GM18868 (cell line): ENCODE results near the gene SMAD7.

Experiments used
- ATAC-seq: cut with Tn5 transposase; IDR thresholded peaks from one replicate; pipeline ENCODE4 v1.9.1; 2021; ENCODE audit warnings: mild to moderate bottlenecking, moderate library complexity; ENCODE audit not compliant: unreplicated experiment

SMAD7 gene

DNA sequence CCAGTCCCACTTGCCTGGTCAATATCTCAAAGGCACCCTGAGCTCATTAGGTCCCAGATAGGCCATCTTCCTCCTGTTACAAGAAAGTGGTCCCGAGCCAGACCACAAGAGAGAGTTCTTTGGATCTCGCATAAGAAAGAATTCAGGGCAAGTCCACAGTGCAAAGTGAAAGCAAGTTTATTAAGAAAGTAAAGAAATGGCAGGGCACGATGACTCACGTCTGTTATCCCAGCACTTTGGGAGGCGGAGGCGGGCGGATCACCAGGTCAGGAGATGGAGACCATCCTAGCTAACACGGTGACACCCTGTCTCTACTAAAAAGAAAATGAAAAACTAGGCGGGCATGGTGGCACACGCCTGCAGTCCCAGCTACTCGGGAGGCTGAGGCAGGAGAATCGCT is 10.8 kb upstream of the SMAD7 start:
- ATAC-seq, result no peak

DNA sequence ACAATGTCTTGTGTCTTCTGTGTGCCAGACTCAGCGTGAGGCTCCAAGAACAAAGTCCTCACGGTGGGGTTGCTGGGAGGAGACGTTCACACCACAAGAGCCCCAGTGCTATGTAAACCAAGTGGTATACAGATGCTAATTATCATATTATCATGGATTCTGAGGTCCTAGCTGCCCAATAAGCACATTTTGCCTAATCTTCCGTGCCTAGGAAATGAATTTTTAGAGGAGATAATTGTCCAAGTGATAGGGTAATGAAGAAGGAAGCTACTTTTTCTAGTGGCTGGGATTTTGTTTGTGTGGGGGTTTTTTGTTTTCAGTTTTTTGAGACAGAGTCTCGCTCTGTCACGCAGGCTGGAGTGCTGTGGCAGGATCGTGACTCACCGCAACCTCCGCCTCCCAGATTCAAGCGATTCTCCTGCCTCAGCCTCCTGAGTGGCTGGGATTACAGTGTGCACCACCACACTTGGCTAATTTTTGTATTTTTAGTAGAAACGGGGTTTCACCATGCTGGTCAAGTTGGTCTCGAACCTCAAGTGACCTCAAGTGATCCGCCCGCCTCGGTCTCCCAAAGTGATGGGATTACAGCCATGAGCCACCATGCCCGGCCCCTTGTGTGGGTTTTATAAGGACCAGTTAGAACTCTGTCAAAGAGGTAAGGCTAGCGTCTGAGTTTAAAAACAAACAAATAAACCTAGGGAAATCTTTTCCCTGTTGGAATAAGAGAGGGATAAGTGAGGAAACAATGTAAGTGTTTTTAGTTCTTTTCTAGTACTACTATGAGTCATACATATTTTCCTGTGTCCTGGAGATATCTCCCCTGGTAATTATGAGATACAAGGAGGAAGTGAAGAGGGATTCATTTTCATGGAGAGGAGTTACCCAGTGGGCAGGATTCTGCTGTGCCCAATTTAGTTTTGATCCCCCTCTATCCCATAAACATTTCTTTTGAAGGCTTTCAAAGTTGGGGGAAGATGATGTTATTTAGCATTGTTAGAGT is 9.5 kb upstream of the SMAD7 start:
- ATAC-seq, result no peak

DNA sequence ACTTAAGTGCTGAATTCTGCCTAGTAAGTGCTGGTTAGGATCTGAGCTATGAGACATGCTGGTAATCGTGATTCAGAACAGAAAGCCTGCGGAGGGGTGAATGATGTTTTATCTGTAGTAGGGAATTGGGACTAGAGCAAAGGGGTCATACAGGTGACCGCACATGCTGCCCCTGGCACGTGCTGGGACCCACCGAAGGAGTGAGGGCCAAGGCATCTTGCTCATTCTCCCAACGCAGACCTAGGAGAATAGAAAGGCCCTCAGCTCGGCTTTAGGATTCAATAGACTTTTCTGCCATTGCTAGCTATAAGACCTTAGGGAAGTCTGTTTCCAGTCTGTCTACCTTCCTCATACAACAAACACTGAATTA is 8.8 kb upstream of the SMAD7 start:
- no peak for ATAC-seq

DNA sequence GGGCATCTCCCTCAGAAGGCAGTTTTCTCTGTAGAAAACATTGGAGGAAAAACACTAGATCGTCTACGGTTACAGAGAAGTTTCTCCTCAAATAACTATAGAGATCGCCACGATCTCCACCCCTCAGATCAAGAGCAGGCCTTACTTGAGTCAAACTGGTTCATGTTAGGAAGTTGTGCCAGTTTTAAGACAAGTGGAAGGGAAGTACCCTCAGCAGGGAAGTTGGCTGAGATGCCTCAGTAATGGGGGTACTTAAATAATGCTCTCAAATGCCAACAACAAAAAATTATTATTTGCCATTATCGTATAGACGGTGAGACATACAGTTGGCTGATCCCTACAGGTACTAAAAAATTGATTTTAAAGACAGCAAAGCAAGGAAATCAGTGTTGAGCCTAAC is 8.2 kb upstream of the SMAD7 start:
- ATAC-seq, result no peak

DNA sequence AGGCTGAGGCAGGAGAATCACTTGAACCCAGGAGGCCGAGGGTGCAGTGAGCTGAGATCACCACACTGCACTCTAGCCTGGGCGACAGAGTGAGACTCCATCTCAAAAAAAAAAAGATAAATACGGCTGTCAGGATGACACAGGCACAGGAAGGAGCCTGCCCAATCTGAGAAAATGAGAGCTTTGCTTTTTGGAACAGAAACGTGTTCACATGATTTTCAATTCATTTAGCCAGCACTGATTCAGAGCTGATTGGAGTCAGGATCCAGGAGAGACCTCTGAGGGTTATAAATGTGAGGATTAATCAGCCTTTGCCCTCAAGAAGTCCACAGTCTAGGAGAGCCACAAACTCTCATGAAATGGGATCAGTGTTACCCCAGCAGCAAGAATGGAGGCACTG is 6.9 kb upstream of the SMAD7 start:
- ATAC-seq, result no peak

DNA sequence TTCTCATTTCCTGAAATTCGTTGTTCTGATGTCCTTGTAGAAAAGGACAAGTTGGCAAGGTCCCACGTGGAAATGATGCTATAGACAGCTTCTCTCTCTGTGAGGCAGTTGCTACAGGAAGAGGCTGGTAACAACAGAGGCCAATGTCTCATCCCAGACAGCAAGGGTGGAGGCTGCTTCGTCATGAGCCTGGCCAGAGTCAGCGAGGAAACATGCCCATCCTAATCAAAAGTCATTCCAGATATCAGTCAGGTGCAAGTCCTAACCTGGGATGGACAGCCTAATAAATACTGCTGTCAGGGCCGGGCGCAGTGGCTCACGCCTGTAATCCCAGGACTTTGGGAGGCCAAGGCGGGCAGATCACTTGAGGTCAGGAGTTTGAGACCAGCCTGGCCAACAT is 6.4 kb upstream of the SMAD7 start:
- ATAC-seq, result no peak

DNA sequence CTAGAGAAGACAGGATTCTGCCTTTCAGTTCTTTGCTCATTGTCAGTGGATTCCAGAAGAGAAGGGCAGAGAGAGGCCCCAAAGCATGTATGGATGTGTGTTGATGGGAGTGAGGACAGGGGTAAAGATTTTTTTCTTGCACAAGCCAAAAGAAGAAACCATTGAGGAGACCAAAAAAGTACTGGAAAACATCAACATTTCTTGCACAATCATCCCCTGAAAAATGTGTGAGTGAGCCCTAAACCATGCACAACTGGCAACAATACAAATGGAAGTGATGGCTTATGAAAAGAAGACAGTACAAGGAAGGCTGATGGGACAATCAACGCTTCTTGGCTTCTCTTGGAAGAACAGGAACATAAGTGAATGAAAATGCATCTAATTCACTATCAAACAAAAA is 5.6 kb upstream of the SMAD7 start:
- no peak for ATAC-seq

DNA sequence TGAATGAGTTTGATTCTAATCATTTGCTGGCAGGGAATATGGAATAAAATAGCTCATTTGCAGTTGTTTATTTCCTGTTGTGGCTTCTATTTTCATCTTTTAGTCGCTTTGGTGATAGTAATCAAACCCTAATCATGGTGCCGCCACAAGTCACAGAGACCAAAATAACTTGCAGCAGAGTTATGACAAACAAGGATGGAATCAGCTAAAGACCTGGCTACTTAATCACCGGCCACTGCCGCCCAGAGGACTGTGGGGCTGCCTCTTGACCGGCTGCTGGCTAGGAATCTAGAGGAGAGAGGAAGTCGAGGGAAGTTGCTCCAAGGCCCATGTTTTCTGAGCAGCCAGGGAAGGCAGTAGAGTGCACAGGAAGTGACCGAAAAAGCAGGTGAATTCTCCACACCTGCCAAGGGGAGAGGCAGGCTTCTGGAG is 5.1 kb upstream of the SMAD7 start:
- ATAC-seq, result no peak

DNA sequence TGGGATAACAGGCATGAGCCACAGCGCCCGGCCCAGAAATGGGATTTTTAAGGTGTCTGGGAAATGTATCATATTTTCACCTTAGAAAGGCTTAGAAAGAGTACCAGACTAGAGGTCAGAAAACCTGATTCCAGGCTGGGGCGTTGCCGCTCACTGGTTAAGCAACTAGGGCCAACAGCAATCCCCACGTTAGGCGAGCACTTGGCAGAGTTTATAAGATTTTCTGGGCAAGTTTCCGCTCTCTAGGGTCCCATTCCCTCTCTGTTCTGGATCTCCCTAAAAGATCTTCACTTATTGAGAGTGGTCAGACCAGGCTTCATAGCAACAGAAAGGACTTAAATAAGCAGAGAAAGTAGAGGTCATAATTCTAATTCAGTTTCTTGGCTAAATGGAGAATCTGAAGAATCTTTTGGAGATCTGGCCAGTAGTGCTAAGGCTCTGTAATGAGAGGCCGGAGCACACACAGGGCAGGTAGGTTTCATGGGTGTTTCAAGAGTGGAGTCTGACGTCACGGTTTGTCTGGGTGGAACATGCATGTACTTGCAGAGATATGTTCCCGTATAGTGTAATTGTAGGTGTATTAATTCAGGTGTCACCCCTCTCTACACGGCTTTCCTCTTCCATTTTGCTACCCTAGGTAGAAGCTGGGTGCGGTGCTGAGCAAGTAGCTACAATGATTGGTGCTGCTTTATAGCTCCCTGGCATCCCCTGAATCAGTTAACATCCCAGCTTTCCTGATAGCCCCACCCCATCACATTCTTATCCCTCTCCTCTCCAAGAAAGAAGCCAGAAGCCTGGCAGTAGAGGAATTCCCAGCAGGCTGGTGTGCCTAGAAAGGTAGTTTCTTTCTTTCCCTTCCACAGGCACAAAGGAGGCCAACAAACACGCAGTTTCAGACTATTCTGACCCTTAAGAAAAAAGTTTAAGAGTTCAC is 4.4 kb upstream of the SMAD7 start:
- no peak for ATAC-seq

DNA sequence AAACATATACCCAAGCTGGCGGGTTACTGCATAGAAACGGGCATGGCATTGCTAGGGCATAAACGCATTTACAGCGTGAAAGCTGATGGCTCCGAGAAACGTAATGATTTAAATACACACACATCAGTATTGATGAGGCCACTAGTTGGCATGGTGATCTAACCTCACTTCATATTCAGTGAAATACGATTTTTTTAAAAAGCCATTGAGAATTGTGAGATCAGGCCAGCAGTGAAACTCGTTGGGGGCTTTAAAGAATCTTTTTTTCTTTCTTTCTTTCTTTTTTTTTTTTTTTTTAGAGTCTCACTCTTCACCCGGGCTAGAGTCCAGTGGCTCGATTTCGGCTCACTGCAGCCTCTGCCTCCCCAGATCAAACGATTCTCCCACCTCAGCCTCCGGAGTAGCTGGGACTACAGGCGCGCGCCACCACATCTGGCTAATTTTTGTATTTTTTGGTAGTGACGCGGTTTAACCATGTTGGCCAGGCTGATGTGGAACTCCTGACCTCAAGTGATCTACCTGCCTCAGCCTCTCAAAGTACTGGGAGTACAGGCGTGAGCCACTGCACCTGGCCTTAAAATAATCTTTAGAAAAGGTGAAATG is 2.4 kb upstream of the SMAD7 start:
- no peak for ATAC-seq

DNA sequence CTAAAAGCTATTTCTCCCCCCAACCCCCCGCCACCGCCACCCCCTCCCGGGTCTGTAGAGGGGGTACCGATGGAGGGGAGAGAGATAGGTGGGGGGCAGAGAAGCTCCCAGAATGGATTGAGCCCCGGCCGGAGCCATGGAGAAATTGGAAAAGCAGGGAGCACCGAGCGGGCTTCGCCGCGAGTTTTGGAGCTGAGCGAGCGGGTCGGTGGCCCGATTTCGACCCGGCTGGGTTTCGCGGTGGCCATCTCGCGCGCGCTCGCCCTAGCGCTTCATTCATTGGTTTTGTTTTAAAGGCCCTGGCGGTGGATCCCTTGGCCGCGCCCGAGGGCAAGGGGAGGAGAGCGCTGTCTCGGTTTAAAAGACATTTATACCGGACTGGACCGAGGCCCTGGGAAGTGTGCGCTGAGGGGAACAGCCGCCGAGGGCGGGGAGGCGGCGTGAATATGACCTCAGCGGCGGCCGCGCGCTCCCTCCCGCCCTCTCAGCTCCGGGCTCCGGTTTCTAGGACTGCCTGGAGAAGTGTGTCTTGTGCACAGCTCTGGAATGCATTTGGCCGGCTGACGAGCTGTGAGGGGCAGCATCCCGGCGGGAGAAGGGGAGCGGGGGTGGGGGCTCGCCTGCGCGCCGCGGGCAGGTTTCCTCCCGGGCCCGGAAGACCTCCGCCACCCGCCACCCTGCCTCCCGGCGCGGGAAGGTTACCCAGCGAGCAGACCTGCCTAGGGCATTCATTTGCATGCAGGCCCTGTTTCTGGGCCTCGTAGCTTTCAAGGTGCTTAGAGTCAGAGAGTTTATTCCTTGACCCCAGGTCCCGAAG is 1.7 kb upstream of the SMAD7 start:
- ATAC-seq, result peak; percentile 24

DNA sequence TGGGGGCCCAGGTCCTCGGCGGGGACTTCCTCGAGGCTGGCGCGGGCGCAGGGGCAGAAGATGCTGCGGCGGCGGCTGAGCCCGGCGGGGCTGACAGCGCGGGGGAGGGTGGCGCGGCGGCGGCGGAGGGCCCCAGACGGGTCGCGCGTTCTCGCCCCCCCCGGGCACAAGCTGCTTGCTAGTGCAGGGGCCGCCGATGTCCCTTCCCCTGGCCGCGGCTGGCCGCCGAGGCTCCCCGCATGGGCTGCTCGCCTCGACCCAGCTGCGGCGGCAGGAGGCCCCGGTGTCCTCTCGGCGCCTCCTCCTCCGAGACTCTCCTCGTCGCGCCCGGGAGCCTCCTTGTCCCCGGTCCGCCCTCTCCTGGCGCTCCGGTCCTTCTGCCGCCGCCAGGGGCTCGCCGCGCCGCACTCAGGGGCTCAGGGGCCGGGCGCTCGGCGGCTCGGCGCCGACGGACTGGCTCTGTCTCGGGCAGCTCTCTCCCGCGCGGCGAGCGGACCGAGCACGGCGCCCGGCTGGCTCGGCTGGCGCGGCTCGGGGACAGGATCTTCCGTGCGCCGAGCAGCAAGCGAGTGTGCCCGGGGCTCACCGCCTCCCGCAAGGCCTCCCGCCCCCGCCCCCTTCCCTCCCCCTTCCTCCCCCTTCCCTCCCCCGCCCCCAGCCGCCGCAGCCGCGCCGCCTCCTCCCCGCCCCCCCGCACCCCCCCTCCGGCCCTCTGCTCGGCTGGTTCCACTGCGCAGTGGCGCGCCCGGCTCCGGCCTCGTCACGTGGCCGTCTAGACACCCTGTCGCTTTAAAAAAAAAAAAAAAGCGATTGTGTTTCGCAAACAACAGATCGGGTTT is 902 bp upstream of the SMAD7 start:
- ATAC-seq, result peak; percentile 37

DNA sequence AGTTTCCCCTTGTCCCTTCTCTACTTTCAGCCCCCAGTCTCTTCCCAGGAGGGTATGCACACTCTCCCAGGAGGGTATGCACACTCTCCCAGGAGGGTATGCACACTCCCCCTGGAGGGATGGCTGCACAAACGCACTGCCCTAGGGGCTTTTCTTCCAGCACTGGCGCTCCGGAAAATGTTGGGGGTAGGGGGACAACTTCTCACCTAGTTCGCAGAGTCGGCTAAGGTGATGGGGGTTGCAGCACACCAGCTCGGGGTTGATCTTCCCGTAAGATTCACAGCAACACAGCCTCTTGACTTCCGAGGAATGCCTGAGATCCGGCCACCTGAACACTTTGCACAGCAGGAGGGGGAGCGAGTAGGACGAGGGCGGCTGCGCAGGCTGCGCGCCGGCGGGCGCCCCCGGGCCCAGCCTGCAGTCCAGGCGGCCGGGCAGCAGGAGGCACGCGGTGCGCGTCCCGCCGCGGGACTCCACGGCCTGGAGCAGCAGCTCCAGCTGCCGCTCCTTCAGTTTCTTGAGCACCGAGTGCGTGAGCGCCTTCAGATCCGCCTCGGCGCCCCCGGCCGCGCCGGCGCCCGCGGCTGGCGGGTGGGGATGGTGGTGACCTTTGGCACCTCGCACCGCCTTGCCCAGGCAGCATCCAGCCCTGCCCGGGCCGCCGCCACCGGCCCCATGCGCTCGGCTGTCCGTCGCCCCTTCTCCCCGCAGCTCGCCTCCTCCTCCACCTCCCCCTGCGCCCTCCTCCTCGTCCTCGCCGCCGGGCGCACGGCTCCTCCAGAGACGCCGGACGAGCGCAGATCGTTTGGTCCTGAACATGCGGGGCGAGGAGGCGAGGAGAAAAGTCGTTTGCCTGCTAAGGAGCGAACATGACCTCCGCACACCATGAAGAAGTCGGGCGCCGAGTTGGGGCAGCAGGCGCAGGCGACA is 894 bp downstream of the SMAD7 start:
- ATAC-seq, result no peak

DNA sequence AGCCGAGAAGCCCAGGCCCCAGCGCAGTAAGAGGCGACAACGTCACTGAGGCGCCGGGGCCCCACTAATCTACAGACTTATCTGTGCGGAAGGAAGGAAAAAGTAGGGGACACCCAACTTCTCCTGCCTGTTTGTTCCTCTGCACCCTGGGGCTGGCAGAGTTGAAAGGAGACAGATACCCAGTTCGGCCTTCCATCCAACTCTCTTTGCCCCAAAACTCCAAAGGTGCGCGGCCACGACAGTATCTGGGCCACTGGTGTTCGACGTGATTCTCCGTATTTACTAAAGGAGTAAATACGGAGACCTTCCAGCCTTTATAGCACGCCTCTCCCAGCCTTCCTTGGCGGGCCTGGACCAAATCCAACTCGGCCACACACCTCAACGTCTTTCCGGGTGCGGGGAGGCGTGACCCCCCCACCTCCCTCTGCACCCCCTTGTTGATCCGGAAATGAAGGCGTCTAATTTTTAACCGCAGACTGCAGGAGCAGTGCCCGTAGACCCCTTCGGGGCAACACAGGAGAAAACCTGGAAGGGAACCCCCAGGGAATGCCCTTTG is 1.6 kb downstream of the SMAD7 start:
- ATAC-seq, result no peak

DNA sequence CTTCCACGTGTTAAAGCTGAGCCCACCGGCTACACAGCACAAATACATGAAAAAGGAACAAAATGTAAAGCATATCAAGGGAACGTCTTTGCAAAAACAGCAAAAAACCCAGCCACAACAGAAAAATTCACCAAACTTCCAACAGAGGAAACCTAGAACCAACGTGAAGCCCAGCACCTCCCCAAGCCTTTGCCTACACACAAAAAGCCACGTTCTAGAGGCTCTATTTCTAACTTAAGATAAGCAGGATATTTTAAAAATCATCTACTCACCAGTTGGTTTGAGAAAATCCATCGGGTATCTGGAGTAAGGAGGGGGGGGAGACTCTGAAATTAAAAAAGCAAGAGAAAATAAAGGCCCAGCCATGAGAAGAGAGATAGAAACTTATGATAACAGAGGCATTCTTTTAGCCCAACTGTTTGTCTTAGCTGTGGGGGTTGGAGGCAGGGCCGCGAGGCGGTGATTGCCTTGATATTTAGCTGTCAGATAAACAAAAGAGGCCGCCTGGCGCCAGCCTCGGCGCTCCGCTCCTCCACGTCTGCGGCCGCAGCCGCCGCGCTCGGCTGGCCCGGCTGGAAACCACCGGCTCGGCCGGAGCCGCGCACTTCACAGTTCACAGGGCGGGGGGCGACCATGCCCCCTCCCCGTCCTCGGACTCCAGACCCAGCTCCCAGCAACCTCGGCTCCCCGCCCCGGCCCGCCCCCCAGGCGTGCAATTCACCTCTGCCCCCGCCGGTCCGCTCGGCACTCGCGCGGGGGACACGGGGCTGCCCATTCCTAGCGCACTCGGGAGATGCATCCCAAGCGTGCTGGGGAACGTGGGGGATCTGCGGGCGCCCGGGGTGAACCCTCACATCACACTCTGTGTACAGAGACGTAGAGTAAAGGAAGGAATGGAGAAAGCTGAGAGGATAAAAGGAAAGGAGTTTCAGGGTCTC is 2.4 kb downstream of the SMAD7 start:
- peak; percentile 19 for ATAC-seq

DNA sequence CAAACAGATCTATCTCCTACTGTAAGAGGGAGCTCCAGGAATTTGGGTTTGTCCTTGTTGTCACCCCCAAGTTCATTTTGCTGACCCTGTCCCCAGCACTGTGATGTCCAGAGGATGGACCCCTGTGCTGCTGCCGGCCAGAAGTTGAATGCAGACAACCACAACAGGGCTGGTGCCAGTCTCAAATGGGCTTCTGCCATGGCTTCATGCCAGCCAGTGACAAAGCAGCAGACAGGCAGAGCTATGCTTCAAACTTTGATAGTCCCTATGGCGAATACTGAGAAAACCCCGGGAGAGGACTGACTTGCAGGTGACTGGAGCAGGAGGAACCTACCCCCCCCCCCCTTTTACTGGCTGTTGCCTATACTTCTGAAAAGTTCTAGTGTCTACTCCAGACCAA is 3.2 kb downstream of the SMAD7 start:
- no peak for ATAC-seq

DNA sequence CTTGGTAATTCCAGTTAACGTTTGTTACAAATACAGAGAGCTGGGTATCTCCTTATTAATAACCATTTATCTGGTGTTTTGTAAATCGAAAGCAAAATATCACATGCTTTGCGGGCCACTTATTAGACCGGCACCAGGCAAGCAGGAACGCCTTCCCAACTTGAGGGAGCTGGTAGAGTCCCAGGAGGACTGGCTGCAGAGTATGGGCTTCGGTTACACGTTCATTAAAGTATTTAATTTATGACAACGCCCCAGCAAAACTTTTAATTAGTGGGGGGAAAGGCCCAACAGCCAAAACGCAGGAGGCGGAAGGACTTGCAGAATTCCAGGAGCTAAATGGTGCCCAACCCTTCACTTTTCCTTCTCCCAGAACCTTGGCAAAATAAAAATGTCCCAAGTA is 3.7 kb downstream of the SMAD7 start:
- ATAC-seq, result no peak
